DND-41 (cell line): ENCODE data around the gene NRP1.

Experiments used
- CTCF ChIP-seq: IDR thresholded peaks from 2 replicates; pipeline ENCODE4 v1.5.1; 2012; ENCODE audit warnings: borderline replicate concordance, low read length, moderate library complexity, mild to moderate bottlenecking; ENCODE audit not compliant: poor library complexity, severe bottlenecking; ENCODE audit errors: extremely low read depth
- EZH2 ChIP-seq: IDR thresholded peaks from 3 replicates; pipeline ENCODE4 v1.6.1; 2012; ENCODE audit warnings: borderline replicate concordance, low read depth, mild to moderate bottlenecking, moderate library complexity, low read length, inconsistent platforms; ENCODE audit not compliant: severe bottlenecking

- TF ChIP-seq CTCF (no peak), EZH2 (no peak)
Measured at GRCh38 chr10:33134011-33134751, 200.3 kb downstream of the NRP1 start.
